Measurements from ENCODE around the gene MUL1.
A peak's percentile ranks its signal among the peaks of the same experiment; 100 is the strongest.
"Not testable (repeated sequence)": the region's sequence is repeated elsewhere in the genome, so short reads cannot be mapped to it uniquely, and the experiment has no call there.

MUL1 gene

DNA sequence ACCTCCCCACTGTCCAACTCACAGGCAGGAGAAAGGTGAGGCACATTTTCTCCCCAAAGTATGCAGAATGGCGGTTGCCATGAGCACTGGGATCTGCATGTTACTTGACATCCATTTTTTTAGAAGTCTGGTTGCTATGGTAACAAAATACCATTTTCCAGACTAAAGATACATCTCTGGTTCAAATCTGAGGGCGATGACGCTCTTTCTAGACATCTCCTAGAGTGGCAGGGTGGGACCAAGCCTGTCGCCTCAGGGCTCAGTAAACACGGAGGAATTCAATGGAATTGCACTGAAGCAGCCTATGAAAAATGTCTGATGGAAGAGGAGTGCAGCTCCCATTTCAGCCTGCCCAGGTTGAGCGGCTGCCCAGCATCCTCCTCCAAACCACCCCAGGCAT is 22.9 kb upstream of the MUL1 start:
- H3K27me3 Mint-ChIP-seq: peaks cover 74% of the 10 kb centered on the region
- no peak for DNase-seq
- no peaks in the 10 kb centered on the region for H3K4me1 Mint-ChIP-seq (ENCODE audit: low read depth)
- H3K36me3 Mint-ChIP-seq (ENCODE audit: low read depth): no peaks in the 10 kb centered on the region
- no peak overlapping the region for H3K27ac Mint-ChIP-seq
- no peak overlapping the region for H3K4me3 Mint-ChIP-seq
- no peaks in the 10 kb centered on the region for H3K9me3 Mint-ChIP-seq

DNA sequence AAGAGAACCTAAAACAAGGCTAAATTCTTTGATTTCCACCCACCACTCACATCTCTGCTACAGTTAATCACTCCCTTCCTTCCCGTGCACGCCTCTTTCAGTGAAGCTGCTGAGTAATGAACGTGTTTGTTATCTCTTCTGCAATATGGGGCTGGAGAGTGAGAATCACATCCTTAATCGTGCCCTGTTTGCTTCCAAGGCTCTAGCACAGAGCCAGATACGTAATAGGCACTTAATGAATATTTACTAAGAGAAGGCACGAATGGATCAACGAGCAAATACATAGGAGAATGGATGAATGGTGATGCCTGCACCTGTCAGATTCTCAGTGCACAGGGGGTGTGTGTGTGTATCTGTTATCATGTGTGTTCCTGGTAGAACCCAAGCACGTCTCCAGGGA is 22.4 kb upstream of the MUL1 start:
- DNase-seq: no peak
- H3K4me1 Mint-ChIP-seq (ENCODE audit: low read depth): no peaks in the 10 kb centered on the region
- peaks cover 70% of the 10 kb centered on the region for H3K27me3 Mint-ChIP-seq
- H3K36me3 Mint-ChIP-seq (ENCODE audit: low read depth): no peaks in the 10 kb centered on the region
- H3K4me3 Mint-ChIP-seq: no peak overlapping the region
- H3K9me3 Mint-ChIP-seq: no peaks in the 10 kb centered on the region
- no peak overlapping the region for H3K27ac Mint-ChIP-seq

- Mint-ChIP-seq H3K27me3 (peaks cover 50% of the 10 kb centered on the region), H3K4me3 (no peak overlapping the region), H3K4me1 (ENCODE audit: low read depth) (no peaks in the 10 kb centered on the region), H3K36me3 (ENCODE audit: low read depth) (no peaks in the 10 kb centered on the region), H3K9me3 (no peaks in the 10 kb centered on the region), H3K27ac (no peak overlapping the region)
- DNase-seq: no peak
Measured at GRCh38 chr1:20528221-20528620, 20.3 kb upstream of the MUL1 start.

DNA sequence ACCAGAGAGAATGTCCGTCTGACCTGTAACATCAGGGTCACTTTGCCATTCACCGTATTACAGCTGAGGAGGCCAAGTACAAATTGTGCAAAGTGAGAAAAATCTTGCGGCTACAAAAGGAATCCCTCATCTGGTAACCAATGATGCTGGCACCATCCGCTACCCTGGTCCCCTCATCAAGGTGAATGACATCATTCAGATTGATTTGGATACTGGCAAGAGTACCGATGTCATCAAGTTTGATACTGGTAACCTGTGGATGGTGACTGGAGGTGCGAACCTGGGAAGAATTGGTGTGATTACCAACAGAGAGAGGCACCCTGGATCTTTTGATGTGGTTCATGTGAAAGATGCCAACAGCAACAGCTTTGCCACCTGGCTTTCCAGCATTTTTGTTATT is 18.3 kb upstream of the MUL1 start:
- Mint-ChIP-seq H3K9me3 (no peaks in the 10 kb centered on the region), H3K4me1 (ENCODE audit: low read depth) (no peaks in the 10 kb centered on the region), H3K4me3 (no peak overlapping the region), H3K27me3 (peaks cover 45% of the 10 kb centered on the region), H3K36me3 (ENCODE audit: low read depth) (no peaks in the 10 kb centered on the region), H3K27ac (no peak overlapping the region)
- DNase-seq: no peak

DNA sequence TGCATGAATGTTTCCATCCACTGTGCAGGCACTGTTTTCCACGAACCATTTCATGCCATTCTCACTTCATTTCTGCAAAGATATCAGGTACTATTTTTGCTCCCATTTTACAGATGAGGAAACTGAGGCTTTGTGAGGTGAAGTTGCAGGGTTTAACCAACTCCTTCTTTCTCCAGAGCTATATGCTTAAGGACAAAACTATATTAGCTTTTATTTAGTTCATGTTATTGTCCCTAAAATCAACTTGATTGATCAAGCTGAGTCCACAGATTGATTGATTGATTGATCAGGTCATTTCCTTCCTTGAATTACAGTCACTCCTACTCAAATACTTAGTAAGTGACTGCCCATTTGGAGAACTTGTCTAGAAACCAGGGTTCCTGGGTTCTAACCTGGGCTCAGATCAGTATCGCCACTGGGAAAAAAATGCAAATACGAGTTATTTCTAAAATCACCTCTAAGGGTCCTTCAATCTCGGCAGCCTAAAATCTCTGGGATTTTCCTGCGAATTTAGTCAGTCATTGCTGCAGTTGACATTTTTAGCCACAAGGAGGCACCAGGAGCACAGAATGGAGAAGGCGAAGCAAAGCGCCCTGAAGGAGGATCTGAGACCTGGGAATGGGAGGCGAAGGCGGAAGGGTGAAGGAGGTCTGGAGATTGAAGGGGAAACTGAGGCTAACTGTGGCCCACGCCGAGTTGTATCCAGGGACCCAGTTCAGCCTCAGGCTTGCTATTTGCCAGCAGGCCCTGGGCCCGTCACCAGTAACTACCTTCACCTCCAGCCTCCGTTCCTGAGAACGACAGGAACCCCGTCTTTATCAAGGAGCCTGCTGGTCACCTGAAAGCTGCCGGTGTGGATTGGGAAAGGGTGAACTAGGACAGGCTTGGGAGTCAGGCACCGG is 14.3 kb upstream of the MUL1 start:
- H3K27ac Mint-ChIP-seq: no peak overlapping the region
- H3K36me3 Mint-ChIP-seq (ENCODE audit: low read depth): no peaks in the 10 kb centered on the region
- no peaks in the 10 kb centered on the region for H3K9me3 Mint-ChIP-seq
- H3K4me3 Mint-ChIP-seq: no peak overlapping the region
- peak; percentile 68 for DNase-seq
- no peaks in the 10 kb centered on the region for H3K4me1 Mint-ChIP-seq (ENCODE audit: low read depth)
- peaks cover 26% of the 10 kb centered on the region for H3K27me3 Mint-ChIP-seq

DNA sequence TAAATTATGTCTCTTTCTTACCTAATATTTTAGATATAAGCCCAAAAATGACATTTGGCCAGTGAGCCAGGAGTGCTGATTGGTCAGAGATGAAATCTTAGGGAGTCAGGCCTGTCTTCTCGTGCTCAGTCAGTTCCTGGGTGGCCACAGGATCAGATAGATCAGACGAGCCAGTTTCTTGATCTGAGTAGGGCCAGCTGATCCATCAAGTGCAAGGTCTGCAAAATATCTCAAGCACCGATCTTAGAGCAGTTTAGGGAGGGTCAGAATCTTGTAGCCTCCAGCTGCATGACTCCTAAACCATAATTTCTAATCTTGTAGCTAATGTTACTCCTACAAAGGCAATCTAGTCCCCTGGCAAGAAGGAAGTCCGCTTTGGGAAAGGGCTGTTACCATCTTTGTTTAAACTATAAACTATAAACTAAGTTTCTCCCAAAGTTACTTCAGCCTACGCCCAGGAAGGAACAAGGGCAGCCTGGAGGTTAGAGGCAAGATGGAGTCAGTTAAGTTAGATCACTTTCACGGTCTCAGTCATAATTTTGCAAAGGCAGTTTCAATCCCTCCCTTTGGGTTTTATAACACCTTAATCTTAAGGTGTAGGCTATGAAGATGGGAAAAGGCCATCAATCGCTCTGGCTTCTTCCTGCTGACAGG is 11.8 kb upstream of the MUL1 start:
- H3K4me1 Mint-ChIP-seq (ENCODE audit: low read depth); H3K27ac Mint-ChIP-seq; DNase-seq; H3K4me3 Mint-ChIP-seq; H3K9me3 Mint-ChIP-seq; H3K36me3 Mint-ChIP-seq (ENCODE audit: low read depth): not testable (repeated sequence)
- H3K27me3 Mint-ChIP-seq: peaks cover 25% of the 10 kb centered on the region

GRCh38 chr1:20511518-20512428 is 3.8 kb upstream of the MUL1 start:
- Mint-ChIP-seq H3K4me1 (ENCODE audit: low read depth) (peaks cover 6% of the 10 kb centered on the region), H3K27me3 (peaks cover 16% of the 10 kb centered on the region), H3K4me3 (no peak overlapping the region), H3K36me3 (ENCODE audit: low read depth) (peaks cover 10% of the 10 kb centered on the region), H3K9me3 (no peaks in the 10 kb centered on the region), H3K27ac (no peak overlapping the region)
- DNase-seq: no peak

- no peak for DNase-seq
Measured at GRCh38 chr1:20508411-20508771, 440 bp upstream of the MUL1 start.

DNA sequence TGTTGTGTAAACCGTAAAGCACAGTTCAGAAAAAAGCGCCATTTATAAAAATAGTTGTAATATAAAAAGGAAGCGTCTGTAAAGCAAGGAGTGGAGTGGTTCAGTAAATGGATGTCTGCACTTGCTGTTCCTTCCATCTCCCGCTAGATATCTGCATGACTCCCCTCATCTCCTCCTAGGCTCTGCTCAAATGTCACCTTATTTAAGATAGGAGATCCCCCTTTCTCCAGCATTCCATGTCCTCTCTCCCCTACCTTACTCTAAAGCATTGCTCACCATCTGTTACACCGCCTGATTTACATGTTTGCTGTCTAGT is 745 bp downstream of the MUL1 start:
- no peaks in the 10 kb centered on the region for H3K27me3 Mint-ChIP-seq
- peaks cover 25% of the 10 kb centered on the region for H3K4me1 Mint-ChIP-seq (ENCODE audit: low read depth)
- peak overlapping the region; percentile 94 for H3K27ac Mint-ChIP-seq
- no peaks in the 10 kb centered on the region for H3K9me3 Mint-ChIP-seq
- H3K36me3 Mint-ChIP-seq (ENCODE audit: low read depth): peaks cover 34% of the 10 kb centered on the region
- no peak for DNase-seq
- peak overlapping the region; percentile 88 for H3K4me3 Mint-ChIP-seq

More at GRCh38 chr1:20508411-20508771, 440 bp upstream of the MUL1 start:
- Mint-ChIP-seq H3K27ac (peak overlapping the region; percentile 94), H3K27me3 (peaks cover 1% of the 10 kb centered on the region), H3K4me3 (peak overlapping the region; percentile 88), H3K9me3 (no peaks in the 10 kb centered on the region), H3K36me3 (ENCODE audit: low read depth) (peaks cover 26% of the 10 kb centered on the region), H3K4me1 (ENCODE audit: low read depth) (peaks cover 25% of the 10 kb centered on the region)

GRCh38 chr1:20505488-20505887 is 2.5 kb downstream of the MUL1 start:
- Mint-ChIP-seq H3K9me3 (no peaks in the 10 kb centered on the region), H3K36me3 (ENCODE audit: low read depth) (peaks cover 51% of the 10 kb centered on the region), H3K4me3 (peak overlapping the region; percentile 15), H3K27ac (no peak overlapping the region), H3K27me3 (no peaks in the 10 kb centered on the region), H3K4me1 (ENCODE audit: low read depth) (peaks cover 25% of the 10 kb centered on the region)
- no peak for DNase-seq

- Mint-ChIP-seq H3K36me3 (ENCODE audit: low read depth) (peaks cover 75% of the 10 kb centered on the region), H3K27me3 (no peaks in the 10 kb centered on the region), H3K27ac (no peak overlapping the region), H3K4me3 (no peak overlapping the region), H3K9me3 (no peaks in the 10 kb centered on the region), H3K4me1 (ENCODE audit: low read depth) (peaks cover 16% of the 10 kb centered on the region)
- no peak for DNase-seq
Measured at GRCh38 chr1:20500716-20501115, 7.2 kb downstream of the MUL1 start.

DNA sequence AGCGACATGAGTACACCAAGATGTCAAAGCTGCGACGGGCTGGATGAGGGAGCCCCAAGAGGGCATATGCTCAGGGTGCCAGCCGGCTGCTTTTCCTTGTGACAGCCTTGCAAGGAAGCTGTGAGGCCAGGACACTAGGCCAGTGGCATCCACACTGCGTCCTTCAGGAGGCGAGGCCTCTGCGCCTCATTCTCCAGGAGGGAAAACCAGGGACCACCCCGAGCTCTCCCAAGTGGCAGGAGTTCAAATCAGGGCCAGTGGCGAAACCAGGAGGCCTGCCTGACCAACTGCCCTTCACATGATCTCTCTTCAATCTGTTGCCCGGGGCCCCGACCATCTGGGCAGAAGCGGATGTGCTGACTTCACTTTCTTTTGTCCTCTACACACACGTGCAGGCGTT is 8.2 kb downstream of the MUL1 start:
- Mint-ChIP-seq H3K36me3 (ENCODE audit: low read depth) (peaks cover 69% of the 10 kb centered on the region), H3K4me3 (no peak overlapping the region), H3K4me1 (ENCODE audit: low read depth) (peaks cover 8% of the 10 kb centered on the region), H3K27ac (no peak overlapping the region), H3K9me3 (no peaks in the 10 kb centered on the region), H3K27me3 (no peaks in the 10 kb centered on the region)
- DNase-seq: no peak

- peaks cover 66% of the 10 kb centered on the region for H3K36me3 Mint-ChIP-seq (ENCODE audit: low read depth)
- no peaks in the 10 kb centered on the region for H3K27me3 Mint-ChIP-seq
- H3K9me3 Mint-ChIP-seq: no peaks in the 10 kb centered on the region
- DNase-seq: peak; percentile 18
- H3K4me3 Mint-ChIP-seq: no peak overlapping the region
- no peak overlapping the region for H3K27ac Mint-ChIP-seq
- peaks cover 4% of the 10 kb centered on the region for H3K4me1 Mint-ChIP-seq (ENCODE audit: low read depth)
Measured at GRCh38 chr1:20499105-20499504, 8.8 kb downstream of the MUL1 start.

- Mint-ChIP-seq H3K36me3 (ENCODE audit: low read depth) (peaks cover 59% of the 10 kb centered on the region), H3K4me1 (ENCODE audit: low read depth) (peaks cover 3% of the 10 kb centered on the region), H3K9me3 (no peaks in the 10 kb centered on the region), H3K27ac (no peak overlapping the region), H3K27me3 (no peaks in the 10 kb centered on the region), H3K4me3 (no peak overlapping the region)
- DNase-seq: no peak
Measured at GRCh38 chr1:20498116-20498515, 9.8 kb downstream of the MUL1 start.
